ENCODE data around the gene CCL11.

Gene CCL11

DNA sequence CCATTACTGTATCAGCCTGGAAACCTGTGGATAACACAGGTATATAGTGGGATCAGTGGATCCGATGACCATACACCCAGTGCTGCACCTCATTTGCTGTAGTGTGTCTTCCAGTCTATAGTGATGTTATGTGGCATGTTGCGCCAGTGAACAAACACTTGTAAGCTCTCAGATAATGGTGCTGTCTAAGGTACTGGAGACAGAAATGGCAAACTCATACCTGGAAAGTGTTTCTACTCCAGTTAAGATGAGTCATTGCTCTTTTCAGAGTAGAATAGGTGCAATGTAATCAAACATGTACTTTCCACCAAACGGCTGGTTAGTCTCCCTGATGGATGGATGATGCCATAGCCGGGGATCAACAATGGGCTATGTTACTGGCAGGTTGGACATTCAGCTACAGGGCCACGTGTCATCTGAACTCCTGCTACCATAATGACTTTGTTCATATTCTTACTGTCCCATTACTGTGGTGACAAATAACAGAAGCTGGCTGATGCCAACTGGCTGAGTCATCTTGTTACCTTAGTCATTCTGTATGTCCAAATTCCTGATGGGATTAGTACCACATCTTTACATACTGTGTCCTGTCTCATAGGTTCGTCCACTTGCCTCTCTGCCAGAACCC lies 6.3 kb downstream of the CCL11 start:
- H3K4me1 ChIP-seq (ENCODE audit: low read depth, poor library complexity, severe bottlenecking), result no peaks in the 10 kb centered on the region
- TF ChIP-seq CTCF (conservative IDR thresholded peaks at IDR 0.05; ENCODE audit: low read depth, low read length), result no peak
- H4K20me1 ChIP-seq (ENCODE audit: insufficient read depth), result no peaks in the 10 kb centered on the region
- H3K27me3 ChIP-seq (ENCODE audit: insufficient read depth, low read depth), result no peaks in the 10 kb centered on the region
- H3K9ac ChIP-seq, result no peak overlapping the region
- H3K36me3 ChIP-seq (ENCODE audit: insufficient read depth), result no peaks in the 10 kb centered on the region
- no peak overlapping the region for H3K4me2 ChIP-seq
- H3K4me3 ChIP-seq (IDR thresholded peaks at IDR 0.05; ENCODE audit: insufficient read depth, low read depth, low read length), result no peak overlapping the region
- no peak overlapping the region for H3K27ac ChIP-seq
- H3K79me2 ChIP-seq (ENCODE audit: insufficient read depth, low read depth), result no peaks in the 10 kb centered on the region
- no peak overlapping the region for H2AFZ ChIP-seq (ENCODE audit: low read depth)

DNA sequence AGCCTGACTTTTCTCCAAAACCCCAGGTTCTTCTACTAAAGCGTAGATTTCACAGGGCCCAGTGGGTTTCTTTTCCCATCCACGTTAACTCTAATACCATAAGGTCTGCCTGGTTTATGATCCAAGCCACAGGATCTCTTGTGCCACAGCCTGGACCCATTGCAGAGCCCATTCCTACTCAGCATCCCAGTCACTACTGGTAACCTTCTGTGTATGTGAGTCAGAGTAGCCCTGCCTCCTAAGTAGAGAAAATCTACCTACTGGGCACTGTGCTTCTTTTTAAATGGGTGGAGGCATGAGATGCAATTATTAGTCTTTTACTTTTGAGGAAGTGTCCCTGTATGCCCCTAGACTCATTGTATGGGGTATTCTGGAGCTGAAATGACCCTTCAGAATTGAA lies 13.5 kb downstream of the CCL11 start:
- Histone ChIP-seq H3K36me3 (ENCODE audit: insufficient read depth) (no peaks in the 10 kb centered on the region), H3K9ac (no peak overlapping the region), H2AFZ (ENCODE audit: low read depth) (no peak overlapping the region), H3K4me1 (ENCODE audit: low read depth, poor library complexity, severe bottlenecking) (peaks cover 40% of the 10 kb centered on the region), H3K4me2 (no peak overlapping the region), H4K20me1 (ENCODE audit: insufficient read depth) (no peaks in the 10 kb centered on the region), H3K27me3 (ENCODE audit: insufficient read depth, low read depth) (no peaks in the 10 kb centered on the region), H3K79me2 (ENCODE audit: insufficient read depth, low read depth) (no peaks in the 10 kb centered on the region), H3K27ac (no peak overlapping the region), H3K4me3 (IDR thresholded peaks at IDR 0.05; ENCODE audit: insufficient read depth, low read depth, low read length) (no peak overlapping the region)
- TF ChIP-seq CTCF (conservative IDR thresholded peaks at IDR 0.05; ENCODE audit: low read depth, low read length), result no peak

DNA sequence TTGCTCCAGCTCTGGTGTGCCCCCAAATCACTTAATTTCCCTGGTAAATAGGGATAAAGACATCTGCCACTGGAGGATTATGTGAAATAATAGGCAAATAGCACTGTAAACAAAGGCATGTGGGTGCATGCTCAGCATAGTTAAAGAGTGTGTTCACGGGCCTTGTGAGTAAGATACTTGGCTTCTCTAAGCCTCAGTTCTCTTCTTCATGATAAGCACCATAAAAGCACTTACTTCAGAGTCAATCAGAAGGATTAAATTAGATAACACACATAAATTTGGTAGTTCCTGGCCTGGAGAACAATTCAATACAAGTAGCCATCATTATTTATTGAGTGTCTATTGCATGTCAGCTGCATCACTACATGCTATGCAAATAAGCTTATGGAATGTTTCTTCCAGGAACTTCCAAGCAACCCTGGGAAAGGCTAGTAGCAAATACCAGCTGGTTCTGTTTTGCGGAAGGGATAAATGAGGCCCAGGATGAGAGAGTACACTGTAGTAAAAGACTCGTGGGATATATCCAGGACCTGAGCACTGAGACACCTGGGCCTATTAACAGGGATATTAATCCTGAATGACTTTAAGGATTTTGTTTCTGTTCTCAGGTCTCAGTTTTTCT lies 14.5 kb downstream of the CCL11 start:
- no peaks in the 10 kb centered on the region for H3K27me3 ChIP-seq (ENCODE audit: insufficient read depth, low read depth)
- H3K4me2 ChIP-seq, result peak overlapping the region; percentile 50; the same call in 1 of the 2 replicates
- no peak for TF ChIP-seq CTCF (conservative IDR thresholded peaks at IDR 0.05; ENCODE audit: low read depth, low read length)
- H3K27ac ChIP-seq, result peak overlapping the region; percentile 44; the same call in 1 of the 2 replicates
- H3K4me3 ChIP-seq (IDR thresholded peaks at IDR 0.05; ENCODE audit: insufficient read depth, low read depth, low read length), result no peak overlapping the region
- no peak overlapping the region for H3K9ac ChIP-seq
- peaks cover 40% of the 10 kb centered on the region for H3K4me1 ChIP-seq (ENCODE audit: low read depth, poor library complexity, severe bottlenecking)
- H2AFZ ChIP-seq (ENCODE audit: low read depth), result no peak overlapping the region
- H3K36me3 ChIP-seq (ENCODE audit: insufficient read depth), result no peaks in the 10 kb centered on the region
- no peaks in the 10 kb centered on the region for H4K20me1 ChIP-seq (ENCODE audit: insufficient read depth)
- no peaks in the 10 kb centered on the region for H3K79me2 ChIP-seq (ENCODE audit: insufficient read depth, low read depth)

DNA sequence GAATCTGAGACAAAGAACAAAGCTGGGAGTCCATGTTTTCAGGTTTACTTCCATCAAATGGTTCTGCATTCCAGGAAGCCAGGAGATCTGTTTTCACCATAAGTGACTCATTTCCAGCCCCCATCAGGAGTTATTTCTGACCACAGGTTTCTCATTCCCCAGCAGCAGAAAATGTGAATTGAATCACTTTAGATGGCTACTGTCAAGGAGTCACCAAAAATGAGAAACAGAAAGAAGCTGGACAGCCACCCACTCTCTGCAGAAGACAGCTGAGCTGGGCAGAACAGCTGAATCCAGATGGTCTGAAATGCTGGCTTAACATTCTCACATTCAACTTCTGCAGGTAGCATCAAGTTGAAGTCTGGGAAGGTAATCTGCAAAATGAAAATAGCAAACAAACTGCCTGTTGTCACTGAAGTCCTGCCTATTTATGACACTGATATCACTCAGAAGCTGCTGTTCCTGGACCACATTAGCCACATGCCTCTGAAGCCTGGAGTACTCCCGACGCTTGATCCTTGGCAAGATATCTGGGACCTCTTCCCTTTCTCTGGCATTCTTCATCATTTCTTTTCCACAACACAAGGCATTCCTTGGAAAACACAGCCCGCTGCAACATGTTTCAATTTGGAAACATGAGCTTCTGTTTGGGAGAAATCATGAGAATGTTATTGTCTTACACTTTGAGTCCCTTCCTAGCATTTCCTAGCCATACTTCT lies 15.3 kb downstream of the CCL11 start:
- H3K36me3 ChIP-seq (ENCODE audit: insufficient read depth), result no peaks in the 10 kb centered on the region
- no peaks in the 10 kb centered on the region for H4K20me1 ChIP-seq (ENCODE audit: insufficient read depth)
- no peak overlapping the region for H3K4me3 ChIP-seq (IDR thresholded peaks at IDR 0.05; ENCODE audit: insufficient read depth, low read depth, low read length)
- H2AFZ ChIP-seq (ENCODE audit: low read depth), result no peak overlapping the region
- no peak for TF ChIP-seq CTCF (conservative IDR thresholded peaks at IDR 0.05; ENCODE audit: low read depth, low read length)
- no peaks in the 10 kb centered on the region for H3K79me2 ChIP-seq (ENCODE audit: insufficient read depth, low read depth)
- H3K27ac ChIP-seq, result peak overlapping the region; percentile 44; the same call in 1 of the 2 replicates
- H3K9ac ChIP-seq, result no peak overlapping the region; the same call in 1 of the 2 replicates
- no peaks in the 10 kb centered on the region for H3K27me3 ChIP-seq (ENCODE audit: insufficient read depth, low read depth)
- H3K4me1 ChIP-seq (ENCODE audit: low read depth, poor library complexity, severe bottlenecking), result peaks cover 40% of the 10 kb centered on the region
- H3K4me2 ChIP-seq, result peak overlapping the region; percentile 50

Data from KMS-11 (cell line).